Middle frontal gyrus (tissue), 1 donor: ENCODE data around the gene KCNAB2.

Experiments
- DNase-seq: peaks from one replicate; pipeline ENCODE4 v3.0.0-alpha.2; 2015; ENCODE audit warnings: low spot score; ENCODE audit errors: extremely low spot score

KCNAB2 gene

DNA sequence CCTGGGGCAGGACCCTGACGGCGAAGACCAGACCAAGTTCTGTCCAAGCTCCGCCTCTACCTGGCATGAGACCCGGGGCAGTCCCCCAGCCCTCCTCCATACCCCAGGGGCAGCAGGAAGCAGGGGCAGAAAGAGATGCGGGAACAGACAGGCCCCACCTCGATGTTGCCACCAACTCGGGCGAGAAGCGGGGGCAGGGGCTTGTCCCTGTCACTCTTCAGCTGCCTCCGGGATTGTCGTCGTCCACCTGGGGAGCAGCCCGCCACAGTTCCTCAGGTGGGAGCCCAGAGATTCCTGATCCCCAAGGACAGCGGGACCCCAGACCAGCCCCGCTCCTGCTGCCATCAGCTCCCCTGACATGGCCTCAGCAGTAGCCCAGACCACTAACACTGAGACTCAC lies 79.7 kb downstream of the KCNAB2 start:
- no peak for DNase-seq

GRCh38 chr1:6126028-6126427 lies 80.3 kb downstream of the KCNAB2 start:
- DNase-seq: no peak

DNA sequence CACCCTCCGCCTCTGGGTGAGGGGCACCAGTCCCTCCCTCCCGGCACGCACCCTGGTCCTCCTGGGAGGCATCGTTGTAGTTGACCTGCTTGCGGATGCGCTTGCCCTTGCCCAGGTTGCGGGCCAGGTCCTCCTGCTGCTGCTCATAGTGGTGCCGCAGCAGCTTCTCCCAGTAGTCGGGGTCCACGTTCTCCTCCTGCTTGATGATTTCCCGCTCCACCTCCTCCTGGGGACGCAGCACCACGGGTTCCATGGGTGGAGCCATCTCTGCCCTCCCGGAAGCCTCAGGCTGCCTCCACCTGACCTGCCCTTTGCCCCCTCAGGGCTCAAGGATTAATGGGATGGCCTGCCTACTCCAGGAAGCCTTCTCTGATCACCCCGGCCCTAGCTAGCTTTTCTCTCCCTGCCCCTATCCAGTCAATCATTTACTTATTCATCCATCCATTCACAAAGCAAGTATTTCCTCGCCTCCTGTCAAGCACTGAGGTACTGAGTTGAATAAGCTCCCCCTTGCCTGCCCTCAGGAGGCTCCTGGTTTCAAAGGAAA lies 80.9 kb downstream of the KCNAB2 start:
- no peak for DNase-seq

DNA sequence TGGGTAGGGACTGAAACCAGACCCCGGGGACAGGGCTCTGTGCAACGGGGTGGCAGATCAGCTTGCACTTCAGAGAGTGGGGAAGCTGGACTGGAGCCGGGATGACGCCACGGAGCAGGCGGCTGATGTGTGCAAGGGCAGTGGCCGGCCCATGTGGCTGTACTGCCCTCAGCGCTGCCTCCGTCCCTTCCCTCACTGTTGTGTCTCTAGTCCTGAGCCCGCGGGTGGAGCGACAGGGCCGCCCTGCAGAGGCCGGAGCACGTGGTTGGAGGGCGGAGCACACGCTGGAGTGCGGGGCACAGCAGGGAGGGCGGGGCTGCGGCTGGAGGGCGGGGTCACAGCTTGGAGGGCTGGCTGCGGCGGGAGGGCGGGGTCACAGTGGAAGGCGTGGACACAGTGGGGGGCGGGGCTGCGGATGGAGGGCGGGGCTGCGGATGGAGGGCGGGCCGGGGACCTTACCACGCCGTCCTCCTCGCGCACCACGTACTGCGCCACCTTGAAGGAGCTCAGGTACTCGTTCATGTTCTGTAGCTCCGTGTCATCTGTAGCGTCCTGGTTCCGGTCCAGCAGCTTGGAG lies 82.0 kb downstream of the KCNAB2 start:
- no peak for DNase-seq

DNA sequence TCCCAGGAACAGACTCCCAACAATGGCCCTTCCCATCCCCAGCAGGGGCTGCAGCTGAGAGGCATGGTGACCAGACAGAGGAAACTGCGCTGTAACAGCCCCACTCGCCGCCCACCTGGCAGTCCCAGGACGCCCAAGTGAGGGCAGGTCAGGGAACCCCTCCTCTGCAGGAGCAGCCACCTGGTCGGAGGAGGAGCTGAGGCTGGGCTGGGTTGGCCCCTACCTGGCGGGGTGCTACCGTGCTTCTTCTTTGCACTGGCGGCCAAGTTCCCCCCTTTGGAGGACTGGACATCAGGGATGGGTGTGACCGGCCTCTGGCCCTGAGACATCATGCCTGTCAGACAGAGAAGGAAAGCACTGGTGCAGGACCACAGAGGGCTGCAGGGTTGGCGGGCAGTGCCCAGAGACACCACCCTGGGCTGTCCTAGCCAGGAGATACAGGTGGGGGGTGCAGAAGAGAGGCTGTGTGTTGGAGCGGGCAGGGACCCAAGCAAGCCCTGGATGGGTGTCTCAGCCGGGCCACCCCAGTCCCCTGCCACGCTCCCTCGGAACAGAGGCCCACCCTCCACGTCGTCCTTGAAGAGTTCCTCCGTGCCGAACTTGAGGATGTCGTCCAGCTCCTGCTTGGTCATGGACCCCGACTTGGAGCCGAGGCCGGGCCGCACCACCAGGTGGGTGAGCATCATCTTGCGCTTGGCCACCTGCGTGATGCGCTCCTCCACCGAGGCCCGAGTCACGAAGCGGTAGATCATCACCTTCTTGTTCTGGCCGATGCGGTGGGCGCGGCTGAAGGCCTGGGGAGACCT lies 82.8 kb downstream of the KCNAB2 start:
- no peak for DNase-seq

DNA sequence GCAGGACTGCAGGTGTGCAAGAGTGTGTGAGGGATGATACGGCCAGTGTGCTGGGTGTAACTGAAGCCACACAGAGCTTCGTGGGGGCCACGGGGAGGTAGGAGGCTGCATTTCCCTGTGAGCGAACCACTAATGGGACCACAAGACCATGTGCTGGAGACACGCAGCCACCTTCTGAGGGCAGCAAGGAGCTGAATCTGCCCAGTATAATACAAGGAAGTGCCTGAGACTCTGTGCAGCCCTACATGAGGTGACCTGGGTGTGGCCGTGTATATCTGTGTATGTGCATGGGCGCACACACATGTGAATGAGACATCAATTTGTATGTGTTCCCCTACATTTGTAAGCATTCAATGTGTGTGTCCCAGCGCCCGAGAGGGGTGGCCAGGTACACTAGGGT lies 83.6 kb downstream of the KCNAB2 start:
- DNase-seq: no peak

DNA sequence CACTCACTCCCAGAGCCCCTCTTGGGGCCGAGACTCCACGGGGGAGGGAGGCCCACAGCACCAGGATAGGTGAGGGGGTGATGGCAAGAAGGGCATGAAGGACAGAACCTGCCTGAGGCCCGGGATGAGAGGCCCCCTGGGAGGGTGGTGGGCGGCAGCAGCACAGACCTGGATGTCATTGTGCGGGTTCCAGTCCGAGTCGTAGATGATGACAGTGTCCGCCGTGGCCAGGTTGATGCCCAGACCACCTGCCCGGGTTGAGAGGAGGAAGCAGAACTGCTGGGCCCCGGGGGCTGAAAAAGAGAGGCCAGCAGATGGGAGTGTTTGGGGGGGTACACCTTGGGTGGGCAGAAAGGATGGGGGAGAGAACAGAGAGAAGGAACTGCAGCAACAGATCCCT lies 84.3 kb downstream of the KCNAB2 start:
- DNase-seq: no peak

- DNase-seq: no peak
Observed at GRCh38 chr1:6130596-6130995, 84.9 kb downstream of the KCNAB2 start.

DNA sequence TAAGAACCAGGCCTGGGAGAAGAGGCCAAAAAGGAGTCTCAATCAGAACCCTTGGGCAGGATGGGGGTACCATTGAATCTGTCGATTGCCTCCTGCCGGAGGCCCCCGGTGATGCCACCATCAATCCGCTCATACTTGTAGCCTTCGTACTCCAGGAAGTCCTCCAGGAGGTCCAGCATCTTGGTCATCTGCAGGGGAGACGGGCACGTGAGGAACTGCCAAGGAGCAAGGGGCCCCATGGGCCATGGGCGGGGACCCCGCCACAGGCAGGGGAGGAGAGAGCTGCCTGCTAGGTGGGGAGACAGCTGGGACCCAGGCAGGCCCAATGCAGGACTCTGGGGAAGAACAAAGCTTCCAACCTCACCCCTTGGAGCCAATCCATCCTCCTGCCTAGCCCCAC lies 85.9 kb downstream of the KCNAB2 start:
- no peak for DNase-seq

- DNase-seq: no peak
Observed at GRCh38 chr1:6133146-6133895, 87.6 kb downstream of the KCNAB2 start.

- no peak for DNase-seq
Observed at GRCh38 chr1:6134206-6134605, 88.5 kb downstream of the KCNAB2 start.

GRCh38 chr1:6134741-6135510 lies 89.2 kb downstream of the KCNAB2 start:
- DNase-seq: no peak

DNA sequence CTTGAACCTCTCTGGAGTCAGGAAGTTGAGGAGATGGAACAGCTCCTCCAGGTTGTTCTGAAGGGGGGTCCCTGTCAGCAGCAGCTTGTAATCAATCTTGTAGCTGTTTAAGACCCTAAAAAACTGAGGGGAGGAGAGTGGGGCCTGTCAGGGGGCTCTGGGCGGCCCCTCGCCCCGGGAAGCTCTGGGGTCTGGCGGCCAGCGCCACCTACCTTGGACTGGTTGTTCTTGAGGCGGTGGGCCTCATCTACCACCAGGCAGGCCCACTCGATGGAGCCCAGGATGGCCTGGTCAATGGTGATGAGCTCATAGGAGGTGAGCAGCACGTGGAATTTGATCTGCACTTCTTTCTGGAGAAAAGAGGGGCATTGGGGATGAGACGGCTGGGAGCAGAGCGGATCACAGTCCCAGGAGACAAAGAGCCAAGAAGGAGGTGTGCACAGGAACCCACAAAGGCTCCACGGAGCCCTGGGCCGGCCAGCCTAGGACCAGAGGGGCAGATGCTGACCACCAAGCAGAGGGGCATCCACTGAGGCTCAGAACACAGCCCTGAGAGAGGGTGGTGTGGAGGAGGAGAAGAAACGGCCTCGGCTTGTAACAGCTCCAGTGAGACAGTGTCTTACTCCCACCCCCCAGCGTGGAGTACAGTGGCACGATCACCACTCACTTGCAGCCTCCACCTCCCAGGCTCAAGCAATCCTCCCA lies 91.0 kb downstream of the KCNAB2 start:
- no peak for DNase-seq

DNA sequence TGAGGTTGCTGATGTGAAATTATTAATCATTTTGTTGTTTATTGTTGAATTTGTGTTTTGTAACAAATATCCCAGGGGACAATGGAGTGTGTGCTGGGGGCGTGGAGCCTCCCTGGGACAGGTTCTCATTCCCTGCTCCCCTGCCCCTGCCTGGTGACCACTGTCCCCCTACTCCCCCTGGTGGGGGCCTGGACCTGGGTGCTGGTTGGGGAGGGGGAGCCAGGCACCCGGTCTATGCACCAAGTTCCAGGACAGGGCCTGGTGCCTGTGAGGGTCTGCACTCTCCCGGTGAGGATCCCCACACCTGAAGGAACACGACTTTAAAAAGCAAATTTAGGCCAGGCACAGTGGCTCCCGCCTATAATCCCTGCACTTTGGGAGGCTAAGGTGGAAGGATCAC lies 92.1 kb downstream of the KCNAB2 start:
- DNase-seq: no peak

DNA sequence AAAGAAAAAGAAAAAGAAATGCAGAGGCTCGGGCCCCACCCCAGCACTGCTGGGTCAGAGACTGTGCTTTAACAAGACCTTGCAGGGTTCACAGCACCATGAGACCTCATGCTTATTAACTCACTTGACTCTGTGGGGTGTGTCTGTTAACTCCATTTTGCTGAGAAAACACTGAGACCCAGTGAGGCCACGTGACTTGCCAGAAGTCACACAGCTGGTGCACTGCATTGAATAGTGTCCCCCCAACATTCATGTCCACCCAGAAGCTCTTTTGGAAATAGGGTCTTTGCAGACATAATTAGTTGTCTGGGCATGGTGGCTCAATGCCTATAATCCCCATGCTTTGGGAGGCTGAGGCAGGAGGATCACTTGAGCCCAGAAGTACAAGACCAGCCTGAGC lies 94.7 kb downstream of the KCNAB2 start:
- DNase-seq: no peak

DNA sequence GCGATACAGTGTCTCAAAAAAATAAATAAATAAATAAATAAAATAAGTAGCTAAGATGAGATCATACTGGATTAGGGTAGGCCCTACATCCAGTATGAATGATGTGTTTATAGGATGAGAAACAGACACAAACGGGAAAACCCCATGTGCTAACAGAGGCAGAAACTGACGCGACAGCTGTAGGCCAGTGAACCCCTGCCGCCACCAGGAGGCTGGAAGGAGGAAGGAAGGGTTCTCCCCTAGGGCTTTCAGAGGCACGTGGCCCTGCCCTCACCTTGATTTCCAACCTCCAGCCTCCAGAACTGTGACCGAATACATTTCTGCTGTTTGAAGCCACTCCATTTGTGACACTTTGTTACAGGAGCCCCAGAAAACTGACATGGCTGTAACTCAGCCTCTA lies 95.9 kb downstream of the KCNAB2 start:
- no peak for DNase-seq

- DNase-seq: no peak
Observed at GRCh38 chr1:6142036-6142621, 96.4 kb downstream of the KCNAB2 start.

DNA sequence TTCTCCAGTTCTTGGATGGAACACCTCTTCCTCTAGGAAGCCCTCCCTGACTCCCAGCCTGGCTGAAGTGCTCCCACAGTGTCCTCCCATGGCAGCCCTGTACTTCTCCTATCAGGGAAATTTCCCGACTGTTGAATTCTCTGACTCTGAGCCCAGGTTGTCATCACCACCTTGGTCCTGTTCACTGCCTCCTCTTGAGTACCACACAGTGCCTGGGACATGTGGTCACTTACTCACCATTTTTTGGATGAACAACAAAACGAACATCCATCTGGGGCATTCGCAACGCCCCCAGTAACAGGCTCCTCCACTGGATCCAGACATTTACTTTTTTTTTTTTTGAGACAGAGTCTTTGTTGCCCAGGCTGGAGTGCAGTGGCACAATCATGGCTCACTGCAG lies 97.0 kb downstream of the KCNAB2 start:
- no peak for DNase-seq

- DNase-seq: no peak
Observed at GRCh38 chr1:6143395-6143794, 97.7 kb downstream of the KCNAB2 start.

GRCh38 chr1:6144175-6144574 lies 98.5 kb downstream of the KCNAB2 start:
- DNase-seq: no peak
